Prostate gland (tissue), 2 donors: Measurements from ENCODE around the gene FRMD4B. TPM values are rescaled to one million over a fixed set of nuclear protein-coding genes. Genes with fewer than 3 reads are reported as not detected.
"Not testable (repeated sequence)": the region's sequence is repeated elsewhere in the genome, so short reads cannot be mapped to it uniquely, and the experiment has no call there.

Experiments used
- DNase-seq: peaks from one replicate; pipeline ENCODE4 v3.0.0-alpha.2; 2019; ENCODE audit warnings: low spot score
- H3K27ac ChIP-seq, 2 donors: fragments of 200-600 bp; sonication (generic); 2 replicates each; pipeline ENCODE4 v1.5.1; 2017 to 2019
- H3K27me3 ChIP-seq: fragments of 200-600 bp; sonication (generic); replicated peaks from 2 replicates; pipeline ENCODE4 v1.5.1; 2019; ENCODE audit not compliant: insufficient read depth
- H3K36me3 ChIP-seq, 2 donors: fragments of 200-600 bp; sonication (generic); 1 replicate in 1 of 2; 2 replicates in 1 of 2; pipeline versions ENCODE4 v1.5.1 to v1.8.1; 2017 to 2019
- H3K4me1 ChIP-seq: fragments of 200-600 bp; sonication (generic); replicated peaks from 2 replicates; pipeline ENCODE4 v1.5.1; 2019
- H3K4me3 ChIP-seq, 2 donors: fragments of 200-600 bp; sonication (generic); 2 replicates each; pipeline ENCODE4 v1.5.1; 2017 to 2019
- H3K9me3 ChIP-seq: fragments of 200-600 bp; sonication (generic); 2 replicates; pipeline ENCODE4 v1.5.1; 2017
- POLR2A ChIP-seq: fragments of 450-650 bp; IDR thresholded peaks from one replicate; pipeline ENCODE4 v1.6.1; 2016; ENCODE audit warnings: antibody characterized with exemption, mild to moderate bottlenecking
- POLR2AphosphoS5 ChIP-seq: sonication (generic); formaldehyde crosslinking; IDR thresholded peaks from one replicate; pipeline ENCODE4 v1.6.1; 2017; ENCODE audit warnings: antibody characterized with exemption
- WGBS: methylation state at CpG from one replicate; pipeline ENCODE4 v1.1.5; 2018; 5-methylcytosine and 5-hydroxymethylcytosine counted together
- intact Hi-C: fragments of 100-400 bp; cut with DNase I; formaldehyde crosslinking; loops from one replicate; pipeline ENCODE4 v1.14.2; 2022
- total RNA-seq, 2 donors: library from RNA; depleted of rRNA; stranded (reverse); fragments of >200 nt; gene quantifications; one replicate each; pipeline ENCODE4 v1.1.0, GENCODE V29; 2016
- TF ChIP-seq, protein P1 (sequence below), 4 experiments: fragments of 200-600 bp in 2 of 4; fragments of 450-650 bp in 2 of 4; sonication (generic) in 2 of 4; IDR thresholded peaks; 1 replicate in 3 of 4; 2 replicates in 1 of 4; pipeline ENCODE4 v1.5.1; 2016 to 2019; ENCODE audit warnings: antibody characterized with exemption in 4 of 4, mild to moderate bottlenecking in 2 of 4, moderate library complexity in 2 of 4

Gene FRMD4B
- total RNA-seq, 2 donors from 2014 or later, result 31.0 to 41.4 TPM

DNA sequence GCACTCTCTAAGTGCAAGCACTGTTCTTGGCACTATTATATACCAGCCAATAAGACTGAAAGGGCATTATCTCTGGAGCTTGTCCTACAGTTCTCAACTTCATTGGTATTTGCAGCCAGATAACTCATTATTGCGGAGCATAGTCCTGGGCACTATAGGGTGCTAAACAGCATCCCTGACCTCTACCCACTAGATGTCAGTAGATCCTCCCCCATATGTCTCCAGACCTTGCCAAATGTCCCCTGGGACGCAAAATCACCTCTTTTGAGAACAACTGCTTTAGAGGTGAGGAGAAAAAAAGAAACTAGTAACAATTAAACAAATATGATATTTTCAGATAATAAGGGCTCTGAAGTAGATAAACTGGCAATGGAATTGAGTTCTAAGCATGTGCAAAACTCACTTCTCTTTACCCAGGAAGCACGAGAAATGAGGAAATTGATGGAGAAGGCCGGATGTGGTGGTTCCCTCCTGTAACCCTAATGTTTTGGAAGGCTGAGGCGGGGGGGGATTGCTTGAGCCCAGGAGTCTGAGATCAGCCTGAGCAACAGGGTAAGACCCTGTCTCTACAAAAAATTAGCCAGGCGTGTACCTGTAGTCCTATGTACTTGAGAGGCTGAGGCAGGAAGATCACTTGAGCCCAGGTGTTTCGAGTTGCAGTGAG is 61.4 kb downstream of the FRMD4B start:
- H3K36me3 ChIP-seq, result no peaks in the 10 kb centered on the region
- no peak for DNase-seq
- H3K27ac ChIP-seq, result no peak overlapping the region
- H3K9me3 ChIP-seq, result no peaks in the 10 kb centered on the region
- 70% methylated on average over 7 of the region's 7 CpGs for WGBS
- H3K27me3 ChIP-seq, result no peaks in the 10 kb centered on the region
- intact Hi-C loops, result no loop called here
- TF ChIP-seq POLR2A, result no peak
- TF ChIP-seq, protein P1, sequence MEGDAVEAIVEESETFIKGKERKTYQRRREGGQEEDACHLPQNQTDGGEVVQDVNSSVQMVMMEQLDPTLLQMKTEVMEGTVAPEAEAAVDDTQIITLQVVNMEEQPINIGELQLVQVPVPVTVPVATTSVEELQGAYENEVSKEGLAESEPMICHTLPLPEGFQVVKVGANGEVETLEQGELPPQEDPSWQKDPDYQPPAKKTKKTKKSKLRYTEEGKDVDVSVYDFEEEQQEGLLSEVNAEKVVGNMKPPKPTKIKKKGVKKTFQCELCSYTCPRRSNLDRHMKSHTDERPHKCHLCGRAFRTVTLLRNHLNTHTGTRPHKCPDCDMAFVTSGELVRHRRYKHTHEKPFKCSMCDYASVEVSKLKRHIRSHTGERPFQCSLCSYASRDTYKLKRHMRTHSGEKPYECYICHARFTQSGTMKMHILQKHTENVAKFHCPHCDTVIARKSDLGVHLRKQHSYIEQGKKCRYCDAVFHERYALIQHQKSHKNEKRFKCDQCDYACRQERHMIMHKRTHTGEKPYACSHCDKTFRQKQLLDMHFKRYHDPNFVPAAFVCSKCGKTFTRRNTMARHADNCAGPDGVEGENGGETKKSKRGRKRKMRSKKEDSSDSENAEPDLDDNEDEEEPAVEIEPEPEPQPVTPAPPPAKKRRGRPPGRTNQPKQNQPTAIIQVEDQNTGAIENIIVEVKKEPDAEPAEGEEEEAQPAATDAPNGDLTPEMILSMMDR (IDR thresholded peaks at IDR 0.05), result peak in 1 of 4 experiments; percentile 28
- H3K4me3 ChIP-seq, result no peak overlapping the region
- no peaks in the 10 kb centered on the region for H3K4me1 ChIP-seq

DNA sequence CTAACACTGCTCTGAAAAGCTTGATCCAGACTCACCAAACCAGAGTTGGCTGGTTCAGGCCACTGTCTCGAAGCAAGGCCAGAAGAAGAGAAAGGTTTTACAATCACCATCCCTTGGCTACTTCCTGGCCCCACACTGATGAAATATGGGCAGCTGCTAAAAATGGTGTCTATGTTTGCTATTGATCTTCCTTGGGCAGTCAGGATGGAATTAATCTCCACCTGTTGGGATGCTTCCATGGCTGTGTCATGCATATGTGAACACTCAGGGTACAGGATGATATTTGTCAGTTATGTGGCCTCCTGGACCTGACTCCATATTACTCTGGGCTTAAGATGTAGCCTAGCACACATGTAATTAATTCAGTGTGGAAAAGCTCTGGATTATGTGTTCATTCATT is 61.9 kb downstream of the FRMD4B start:
- Histone ChIP-seq H3K4me1 (no peaks in the 10 kb centered on the region), H3K36me3 (no peaks in the 10 kb centered on the region), H3K27ac (no peak overlapping the region), H3K27me3 (no peaks in the 10 kb centered on the region), H3K9me3 (no peaks in the 10 kb centered on the region), H3K4me3 (no peak overlapping the region)
- no peak for DNase-seq
- intact Hi-C loops, result no loop called here
- TF ChIP-seq POLR2A, result no peak
- TF ChIP-seq POLR2AphosphoS5, result no peak
- TF ChIP-seq, protein P1 (IDR thresholded peaks at IDR 0.05), result no peak
- 90% methylated on average over 1 of the region's 1 CpG for WGBS

DNA sequence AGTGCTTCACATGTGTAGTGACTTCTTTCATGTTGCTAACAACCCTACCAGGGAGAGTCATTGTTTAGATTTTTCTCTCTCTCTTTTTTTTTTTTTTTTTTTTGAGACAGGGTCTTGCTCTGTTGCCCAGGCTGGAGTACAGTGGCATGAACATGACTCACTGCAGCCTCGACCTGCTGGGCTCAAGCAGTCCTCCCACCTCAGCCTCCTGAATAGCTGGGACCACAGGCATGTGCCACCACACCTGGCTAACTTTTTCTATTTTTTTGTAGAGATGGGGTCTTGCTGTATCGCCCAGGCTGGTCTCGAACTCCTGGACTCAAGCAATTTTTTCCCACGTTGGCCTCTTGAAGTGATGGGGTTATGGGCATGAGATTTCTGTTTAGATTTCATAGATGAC is 63.4 kb downstream of the FRMD4B start:
- H3K27me3 ChIP-seq, intact Hi-C loops: not testable (repeated sequence)
- 93% methylated on average over 4 of the region's 4 CpGs for WGBS

DNA sequence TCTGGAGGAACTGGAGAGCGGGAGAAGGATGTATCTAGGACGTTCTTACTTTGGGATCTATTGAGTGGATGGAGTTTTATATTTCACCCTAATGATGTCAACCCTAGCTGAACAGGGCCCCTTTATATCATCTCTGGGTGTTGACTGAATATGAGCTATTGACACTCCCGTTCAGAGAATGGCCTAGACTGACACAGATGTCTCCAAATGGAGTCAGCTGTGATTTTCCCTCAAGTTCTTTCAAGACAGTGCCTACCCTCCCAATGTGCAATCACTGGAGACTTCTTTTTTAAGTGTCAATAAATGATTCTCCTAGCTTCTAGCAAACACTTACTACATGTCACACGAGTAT is 63.8 kb downstream of the FRMD4B start:
- H3K9me3 ChIP-seq, result no peaks in the 10 kb centered on the region
- DNase-seq, result no peak
- H3K36me3 ChIP-seq, result no peaks in the 10 kb centered on the region
- intact Hi-C loops, result no loop called here
- no peaks in the 10 kb centered on the region for H3K4me1 ChIP-seq
- H3K27me3 ChIP-seq, result no peaks in the 10 kb centered on the region
- WGBS, result 94% methylated on average over 4 of the region's 4 CpGs
- no peak overlapping the region for H3K4me3 ChIP-seq
- TF ChIP-seq, protein P1 (IDR thresholded peaks at IDR 0.05), result no peak
- TF ChIP-seq POLR2A (no peak), POLR2AphosphoS5 (no peak)
- no peak overlapping the region for H3K27ac ChIP-seq

More for the DNA sequence above, 63.4 kb downstream of the FRMD4B start:
- H3K36me3 ChIP-seq, H3K4me1 ChIP-seq, DNase-seq, H3K27ac ChIP-seq, H3K4me3 ChIP-seq, H3K9me3 ChIP-seq: not testable (repeated sequence)

DNA sequence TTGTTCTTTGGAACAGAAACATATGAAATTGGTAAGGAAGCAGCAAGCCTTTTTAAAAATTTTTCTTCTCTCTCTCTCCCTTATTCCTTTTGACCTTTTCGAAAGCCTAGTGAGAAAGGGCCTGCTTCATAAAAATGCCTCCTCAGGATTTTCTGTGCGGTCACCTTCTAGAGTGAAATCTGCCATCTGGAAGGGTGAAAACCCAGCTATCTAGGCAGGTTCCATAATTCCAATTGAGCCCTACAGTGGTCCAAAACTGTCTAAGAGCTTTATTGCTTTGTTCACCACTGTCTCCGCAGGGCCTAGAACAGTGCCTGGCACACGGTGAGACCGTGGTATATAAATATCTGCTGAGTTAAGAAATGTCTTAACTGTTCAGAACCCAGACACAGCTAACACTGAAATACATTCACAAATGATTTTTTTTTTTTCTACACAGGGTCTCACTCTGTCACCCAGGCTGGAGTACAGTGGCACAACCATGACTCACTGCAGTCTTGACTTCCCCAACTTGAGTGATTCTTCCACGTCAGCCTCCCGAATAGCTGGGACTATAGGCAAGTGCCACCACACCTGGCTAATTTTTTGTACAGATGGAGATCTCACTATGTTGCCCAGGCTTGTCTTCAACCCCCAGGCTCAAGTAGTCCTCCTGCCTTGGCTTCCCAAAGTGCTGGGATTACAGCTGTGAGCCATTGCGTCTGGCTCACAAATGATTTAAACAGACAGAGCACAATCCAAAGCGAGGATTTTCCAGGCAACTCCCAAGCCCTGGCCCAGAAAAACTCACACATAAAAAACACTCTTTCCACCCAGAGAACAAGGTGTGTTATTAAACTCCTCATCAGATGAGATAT is 64.4 kb downstream of the FRMD4B start:
- Histone ChIP-seq H3K4me1 (no peaks in the 10 kb centered on the region), H3K27ac (no peak overlapping the region), H3K4me3 (no peak overlapping the region), H3K36me3 (no peaks in the 10 kb centered on the region), H3K27me3 (no peaks in the 10 kb centered on the region), H3K9me3 (no peaks in the 10 kb centered on the region)
- no peak for DNase-seq
- TF ChIP-seq POLR2AphosphoS5 (no peak), POLR2A (no peak)
- TF ChIP-seq, protein P1 (IDR thresholded peaks at IDR 0.05), result no peak
- intact Hi-C loops, result no loop called here
- WGBS, result 89% methylated on average over 9 of the region's 9 CpGs
